ENCODE measurements around the gene C1QTNF4.
"Not testable (repeated sequence)": the region's sequence is repeated elsewhere in the genome, so short reads cannot be mapped to it uniquely, and the experiment has no call there.

C1QTNF4 gene

DNA sequence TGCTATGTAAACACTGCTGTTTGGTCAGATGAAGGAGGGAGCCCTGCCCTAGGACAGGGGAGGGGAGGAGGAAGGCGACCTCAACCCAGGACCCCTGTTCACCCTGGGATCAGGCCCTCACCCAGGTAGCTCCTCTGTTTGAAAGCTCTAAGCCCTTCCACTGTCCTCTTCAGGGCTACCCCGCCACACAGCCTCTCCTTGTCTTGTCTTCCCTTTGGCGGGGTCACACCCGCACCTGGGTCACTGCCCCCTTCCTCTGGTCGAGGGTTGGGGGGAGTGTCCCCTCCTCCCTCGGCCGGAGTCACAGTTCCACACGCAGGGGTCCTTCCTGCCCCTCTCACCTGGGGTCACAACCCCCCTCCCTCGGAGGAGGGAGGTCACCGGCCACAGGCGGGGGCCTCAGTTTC, 29.3 kb downstream of the C1QTNF4 start:
- no peak for DNase-seq

GRCh38 chr11:47564366-47564765, 29.8 kb downstream of the C1QTNF4 start:
- DNase-seq: not testable (repeated sequence)

GRCh38 chr11:47562393-47562792, 31.8 kb downstream of the C1QTNF4 start:
- not testable (repeated sequence) for DNase-seq

DNA sequence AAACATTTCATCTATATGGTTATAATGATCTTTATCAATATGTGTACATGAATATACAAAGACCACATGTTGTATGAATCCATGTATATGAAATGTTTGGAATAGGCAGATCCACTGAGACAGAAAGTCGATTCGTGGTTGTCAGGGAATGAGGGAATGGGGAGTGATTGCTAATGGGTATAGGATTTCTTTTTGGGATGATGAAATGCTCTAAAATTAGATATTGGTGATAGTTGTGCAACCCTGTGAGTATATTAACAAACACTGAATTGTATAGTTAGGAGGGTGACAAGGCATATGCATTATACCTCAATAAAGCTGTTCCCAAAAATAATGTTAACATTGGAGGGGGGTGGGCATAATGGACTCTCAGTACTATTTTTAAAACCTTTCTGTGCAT, 33.8 kb downstream of the C1QTNF4 start:
- no peak for DNase-seq

- DNase-seq: no peak
Measured at GRCh38 chr11:47558695-47559094, 35.5 kb downstream of the C1QTNF4 start.

DNA sequence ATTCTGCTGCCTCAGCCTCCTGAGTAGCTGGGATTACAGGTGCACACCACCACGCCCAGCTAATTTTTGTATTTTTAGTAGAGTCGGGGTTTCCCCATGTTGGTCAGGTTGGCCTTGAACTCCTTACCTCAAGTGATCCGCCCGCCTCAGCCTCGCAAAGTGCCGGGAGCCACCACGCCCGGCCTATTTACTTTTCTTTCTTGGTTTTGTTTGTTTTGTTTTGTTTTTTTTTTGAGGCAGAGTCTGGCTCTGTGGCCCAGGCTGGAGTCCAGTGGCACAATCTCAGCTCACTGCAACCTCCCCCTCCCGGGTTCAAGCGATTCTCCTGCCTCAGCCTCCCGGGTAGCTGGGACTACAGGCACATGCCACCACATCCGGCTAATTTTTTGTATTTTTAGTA, 37.2 kb downstream of the C1QTNF4 start:
- DNase-seq: not testable (repeated sequence)

DNA sequence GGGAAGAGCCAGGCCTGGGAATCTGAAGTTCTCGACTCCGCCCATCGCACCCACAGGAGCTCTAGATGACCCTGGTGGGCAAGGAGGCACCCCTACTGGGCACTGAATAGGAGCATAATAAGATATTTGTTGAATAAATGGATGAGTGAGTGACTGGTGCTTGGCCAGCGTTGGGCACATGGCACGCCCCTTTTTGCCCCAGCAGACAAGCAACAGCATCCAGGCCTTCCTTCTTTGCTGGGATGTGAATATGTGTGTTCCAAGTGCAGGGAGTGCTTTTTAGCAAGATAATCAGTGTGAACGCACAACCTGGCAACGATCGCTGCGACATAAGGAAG, 40.8 kb downstream of the C1QTNF4 start:
- DNase-seq: no peak

DNA sequence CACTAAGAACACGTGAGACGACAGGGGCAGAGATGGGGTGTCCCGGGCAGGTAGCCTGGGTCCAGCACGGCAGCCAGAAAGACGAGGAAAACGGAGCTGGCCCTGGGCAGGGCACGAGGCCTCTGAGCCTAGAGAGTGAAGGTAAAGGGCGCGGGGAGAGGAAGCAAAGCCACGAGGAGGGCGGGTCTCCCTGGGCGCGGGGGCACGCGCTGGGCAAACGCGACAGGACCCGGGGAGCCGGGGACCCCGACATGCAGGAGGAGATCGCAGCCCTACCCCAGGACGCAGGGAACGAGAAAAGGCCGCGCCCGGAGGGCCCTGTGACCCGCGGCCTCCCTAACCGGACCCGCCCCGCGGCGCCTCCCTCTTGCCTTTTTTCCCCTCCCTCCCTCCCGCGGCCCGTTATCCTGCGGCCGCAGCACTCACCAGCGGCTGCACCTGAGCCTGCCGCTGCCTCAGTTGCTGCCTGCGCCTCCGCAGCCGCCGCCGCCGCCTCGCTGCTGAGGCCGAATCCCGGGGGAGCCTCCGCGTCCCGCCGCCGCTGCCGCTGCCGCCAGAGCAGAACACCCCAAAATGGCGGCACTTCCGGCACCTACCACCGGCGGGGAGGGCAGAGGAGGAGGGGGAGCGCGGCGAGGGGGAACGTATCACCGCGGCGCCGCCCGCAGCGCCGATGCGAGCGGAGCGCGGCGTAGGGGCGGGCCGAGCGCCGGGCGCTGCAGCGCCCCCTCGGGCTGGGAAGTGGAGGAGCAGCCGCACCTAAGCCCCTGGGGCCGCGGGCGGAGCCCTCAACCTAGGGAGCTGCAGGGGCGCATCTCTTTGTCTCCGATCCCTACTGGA, 41.4 kb downstream of the C1QTNF4 start, which contains the start of gene CELF1:
Gene CELF1 (minus strand): TSS at position 567 of the 840 bp plus-strand sequence. CDS start 53,609 bp downstream, outside the sequence.
- peak; percentile 90 to 91 for DNase-seq

GRCh38 chr11:47552056-47552565, 42.1 kb downstream of the C1QTNF4 start:
- no peak for DNase-seq

DNA sequence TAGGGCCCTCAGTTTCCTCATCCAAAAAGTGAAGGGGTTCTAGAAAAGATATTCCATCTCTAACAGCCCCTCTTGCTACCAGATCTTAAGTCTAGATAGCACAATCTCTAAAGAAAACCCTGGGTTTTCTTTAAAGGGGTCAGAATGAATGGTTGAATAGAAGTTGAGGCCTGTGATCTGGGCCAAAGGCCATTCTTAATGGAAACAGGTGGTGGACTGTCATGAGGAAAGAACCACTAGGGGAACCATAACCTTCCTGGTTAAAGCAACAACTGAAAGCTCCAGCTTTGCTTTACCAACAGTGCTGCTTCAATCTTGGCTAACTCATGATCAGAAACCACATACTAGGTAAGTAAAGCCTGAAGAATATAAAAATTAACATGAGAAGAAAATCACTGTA, 43.1 kb downstream of the C1QTNF4 start:
- DNase-seq: no peak

- no peak for DNase-seq
Measured at GRCh38 chr11:47550288-47551047, 43.7 kb downstream of the C1QTNF4 start.

- DNase-seq: not testable (repeated sequence)
Measured at GRCh38 chr11:47546274-47546673, 47.9 kb downstream of the C1QTNF4 start.

DNA sequence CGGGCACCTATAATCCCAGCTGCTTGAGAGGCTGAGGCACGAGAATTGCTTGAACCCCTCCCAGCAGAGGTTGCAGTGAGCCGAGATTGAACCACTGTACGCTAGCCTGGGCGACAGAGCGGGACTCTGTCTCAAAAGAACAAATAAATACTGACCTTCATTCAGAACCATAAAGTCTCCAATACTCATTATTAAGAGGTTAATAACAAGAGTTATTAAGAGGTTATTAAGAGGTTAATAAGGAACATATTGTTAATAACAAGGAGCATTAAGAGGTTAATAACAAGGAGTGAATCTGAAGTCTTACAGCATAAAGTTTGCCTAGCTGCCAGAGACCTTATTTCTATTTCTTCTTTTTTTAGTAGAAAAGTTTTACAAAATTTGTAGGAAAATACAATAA, 48.9 kb downstream of the C1QTNF4 start:
- no peak for DNase-seq

DNA sequence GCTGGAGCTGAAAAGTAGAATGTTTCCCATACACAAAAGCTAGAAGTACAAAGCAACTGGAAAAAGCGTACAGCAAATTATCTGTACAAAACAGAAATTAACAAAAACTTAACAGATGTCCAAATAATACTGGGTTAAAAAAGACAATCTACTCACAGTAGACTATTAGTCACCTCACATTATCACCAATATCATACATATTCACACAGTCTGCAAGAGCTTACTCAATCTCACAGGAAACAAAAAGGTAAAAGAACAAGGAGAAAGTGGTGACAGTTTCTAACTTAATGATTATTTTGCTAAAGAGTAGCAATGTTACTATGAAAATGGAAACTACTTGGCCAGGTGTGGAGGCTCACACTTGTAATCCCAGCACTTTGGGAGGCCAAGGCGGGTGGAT, 53.1 kb downstream of the C1QTNF4 start:
- no peak for DNase-seq

GRCh38 chr11:47539681-47540039, 54.6 kb downstream of the C1QTNF4 start:
- DNase-seq: no peak

Measured in stimulated activated CD4-positive, alpha-beta T cell treated with anti-CD3 and anti-CD28 coated beads, Interleukin-4, amount 100 ng/mL, for 4 hours (primary cell).